Esophagus squamous epithelium (tissue), 4 donors: ENCODE data around the gene BDP1.
"Not testable (repeated sequence)": the region's sequence is repeated elsewhere in the genome, so short reads cannot be mapped to it uniquely, and the experiment has no call there.

ENCODE experiments used
- CTCF ChIP-seq, 6 experiments: fragments of 450-650 bp in 4 of 6; fragments of 200-600 bp in 2 of 6; sonication (generic) in 2 of 6; IDR thresholded peaks; one replicate each; pipeline ENCODE4 v1.5.1; 2016 to 2019; ENCODE audit warnings: antibody characterized with exemption in 6 of 6, mild to moderate bottlenecking in 4 of 6, moderate library complexity in 4 of 6
- POLR2A ChIP-seq, 4 donors: fragments of 450-650 bp; IDR thresholded peaks; one replicate each; pipeline ENCODE4 v1.6.1; 2017; ENCODE audit warnings: antibody characterized with exemption in 4 of 4, mild to moderate bottlenecking in 4 of 4, moderate library complexity in 3 of 4

DNA sequence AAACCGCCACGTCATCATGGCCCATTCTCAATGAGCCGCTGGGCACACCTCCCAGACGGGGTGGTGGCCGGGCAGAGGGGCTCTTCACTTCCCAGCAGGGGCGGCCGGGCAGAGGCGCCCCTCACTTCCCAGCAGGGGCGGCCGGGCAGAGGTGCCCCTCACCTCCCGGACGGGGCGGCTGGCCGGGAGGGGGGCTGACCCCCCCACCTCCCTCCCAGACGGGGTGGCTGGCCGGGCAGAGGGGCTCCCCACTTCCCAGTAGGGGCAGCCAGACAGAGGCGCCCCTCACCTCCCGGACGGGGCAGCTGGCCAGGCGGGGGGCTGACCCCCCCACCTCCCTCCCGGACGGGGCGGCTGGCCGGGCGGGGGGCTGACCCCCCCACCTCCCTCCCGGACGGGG is 96.1 kb downstream of the BDP1 start:
- TF ChIP-seq CTCF, POLR2A (IDR thresholded peaks at IDR 0.05): not testable (repeated sequence)
